CD14-positive monocyte (primary cell): ENCODE measurements around the gene ZNF630. TPM values are rescaled to one million over a fixed set of nuclear protein-coding genes. Genes with fewer than 3 reads are reported as not detected.
"Not testable (repeated sequence)": the region's sequence is repeated elsewhere in the genome, so short reads cannot be mapped to it uniquely, and the experiment has no call there.

Experiments used
- DNase-seq, 3 donors: peaks; one replicate each; pipeline ENCODE4 v3.0.0-alpha.2; 2011 to 2022
- H2AFZ ChIP-seq: 2 replicates; pipeline ENCODE4 v1.6.0; 2012; ENCODE audit warnings: mild to moderate bottlenecking, low read depth, low read length, inconsistent platforms; ENCODE audit not compliant: insufficient read depth, poor library complexity, severe bottlenecking
- H3K27ac ChIP-seq, 2 donors: 1 replicate in 1 of 2; 2 replicates in 1 of 2; pipeline ENCODE4 v1.5.1; 2012 to 2013; ENCODE audit warnings: low read length in 2 of 2, control low read depth in 1 of 2, inconsistent platforms in 1 of 2, low read depth in 1 of 2, mild to moderate bottlenecking in 1 of 2
- H3K27me3 ChIP-seq, 2 donors: one replicate each; pipeline versions ENCODE4 v1.6.0 to v1.6.1; 2011 to 2013; ENCODE audit warnings: low read length in 2 of 2; ENCODE audit not compliant: control insufficient read depth in 2 of 2, insufficient read depth in 2 of 2
- H3K36me3 ChIP-seq, 2 donors: replicated peaks in 1 of 2; 1 replicate in 1 of 2; 2 replicates in 1 of 2; pipeline versions ENCODE4 v1.5.1 to v1.6.1; 2012 to 2013; ENCODE audit warnings: low read length in 2 of 2, control low read depth in 1 of 2, inconsistent platforms in 1 of 2, mild to moderate bottlenecking in 1 of 2; ENCODE audit not compliant: insufficient read depth in 2 of 2, control insufficient read depth in 1 of 2
- H3K4me1 ChIP-seq, 2 donors: 1 replicate in 1 of 2; 2 replicates in 1 of 2; pipeline versions ENCODE4 v1.5.1 to v1.6.1; 2012 to 2013; ENCODE audit warnings: low read length in 2 of 2, control low read depth in 1 of 2, inconsistent platforms in 1 of 2, mild to moderate bottlenecking in 1 of 2, moderate library complexity in 1 of 2; ENCODE audit not compliant: insufficient read depth in 2 of 2, control insufficient read depth in 1 of 2
- H3K4me2 ChIP-seq: replicated peaks from 2 replicates; pipeline ENCODE3; 2012; ENCODE audit warnings: low read length, moderate library complexity, mild to moderate bottlenecking; ENCODE audit not compliant: poor library complexity, severe bottlenecking; ENCODE audit errors: extremely low read depth
- H3K4me3 ChIP-seq, 3 experiments: fragments of 200-600 bp in 1 of 3; sonication (generic) in 1 of 3; replicated peaks in 1 of 3; 1 replicate in 2 of 3; 2 replicates in 1 of 3; pipeline ENCODE4 v1.5.1; 2011 to 2013; ENCODE audit warnings: low read length in 3 of 3, mild to moderate bottlenecking in 3 of 3, control low read depth in 2 of 3, low read depth in 2 of 3, inconsistent platforms in 1 of 3, moderate library complexity in 1 of 3
- H3K79me2 ChIP-seq: 2 replicates; pipeline ENCODE4 v1.6.0; 2012; ENCODE audit warnings: mild to moderate bottlenecking, control low read depth, inconsistent platforms, low read length, moderate library complexity; ENCODE audit not compliant: insufficient read depth
- H3K9ac ChIP-seq: 2 replicates; pipeline ENCODE4 v1.6.0; 2017; ENCODE audit warnings: low read length, mild to moderate bottlenecking; ENCODE audit not compliant: insufficient read depth, poor library complexity, severe bottlenecking
- H3K9me3 ChIP-seq, 2 donors: replicated peaks in 1 of 2; 1 replicate in 1 of 2; 2 replicates in 1 of 2; pipeline versions ENCODE4 v1.5.1 to v1.6.1; 2012 to 2013; ENCODE audit warnings: low read length in 2 of 2, control low read depth in 1 of 2; ENCODE audit not compliant: control insufficient read depth in 1 of 2, insufficient read depth in 1 of 2
- H4K20me1 ChIP-seq: 2 replicates; pipeline ENCODE4 v1.6.0; 2012; ENCODE audit warnings: mild to moderate bottlenecking, low read length, control low read depth, moderate library complexity; ENCODE audit not compliant: insufficient read depth
- H3K27ac Mint-ChIP-seq, 7 donors: one replicate each; pipeline ENCODE4 v1.8.0; 2020; ENCODE audit warnings: mild to moderate bottlenecking in 7 of 7, mixed read lengths in 7 of 7, moderate library complexity in 6 of 7, inconsistent platforms in 2 of 7
- H3K27me3 Mint-ChIP-seq, 3 donors: one replicate each; pipeline ENCODE4 v1.8.0; 2021 to 2022; ENCODE audit warnings: low read depth in 3 of 3, mild to moderate bottlenecking in 3 of 3, mixed read lengths in 3 of 3, moderate library complexity in 3 of 3, inconsistent platforms in 1 of 3
- H3K36me3 Mint-ChIP-seq, 2 donors: one replicate each; pipeline ENCODE4 v1.8.0; 2020; ENCODE audit warnings: mixed read lengths in 2 of 2, inconsistent platforms in 1 of 2, mild to moderate bottlenecking in 1 of 2
- H3K4me1 Mint-ChIP-seq: one replicate; pipeline ENCODE4 v1.8.0; 2020; ENCODE audit warnings: mild to moderate bottlenecking, mixed read lengths
- H3K4me3 Mint-ChIP-seq, 2 donors: one replicate each; pipeline ENCODE4 v1.8.0; 2020; ENCODE audit warnings: mild to moderate bottlenecking in 2 of 2, mixed read lengths in 2 of 2, moderate library complexity in 1 of 2
- H3K9me3 Mint-ChIP-seq, 7 donors: one replicate each; pipeline ENCODE4 v1.8.0; 2020 to 2022; ENCODE audit warnings: mixed read lengths in 7 of 7, mild to moderate bottlenecking in 6 of 7, moderate library complexity in 6 of 7, inconsistent platforms in 2 of 7
- WGBS: methylation state at CpG from one replicate; pipeline ENCODE4 v1.1.5; 2013; ENCODE audit warnings: missing lambda C conversion rate; ENCODE audit not compliant: insufficient coverage; 5-methylcytosine and 5-hydroxymethylcytosine counted together
- intact Hi-C, 2 donors: fragments of 100-400 bp; cut with micrococcal nuclease; formaldehyde crosslinking; loops; one replicate each; pipeline versions ENCODE4 v1.15.0 to v1.15.1; 2023
- polyA plus RNA-seq, 3 donors: library from polyadenylated mRNA; depleted of rRNA in 1 of 3; unstranded in 2 of 3; stranded (reverse) in 1 of 3; fragments of 300-500 nt in 2 of 3; fragments of >200 nt in 1 of 3; fragmentation: Illumina TruSeq in 2 of 3; gene quantifications; 1 replicate in 2 of 3; 2 replicates in 1 of 3; pipeline ENCODE4 v1.2.3, GENCODE V29; 2012 to 2021

Gene ZNF630
- polyA plus RNA-seq, 3 donors: 0.56 to 1.7 (median 0.87) TPM

DNA sequence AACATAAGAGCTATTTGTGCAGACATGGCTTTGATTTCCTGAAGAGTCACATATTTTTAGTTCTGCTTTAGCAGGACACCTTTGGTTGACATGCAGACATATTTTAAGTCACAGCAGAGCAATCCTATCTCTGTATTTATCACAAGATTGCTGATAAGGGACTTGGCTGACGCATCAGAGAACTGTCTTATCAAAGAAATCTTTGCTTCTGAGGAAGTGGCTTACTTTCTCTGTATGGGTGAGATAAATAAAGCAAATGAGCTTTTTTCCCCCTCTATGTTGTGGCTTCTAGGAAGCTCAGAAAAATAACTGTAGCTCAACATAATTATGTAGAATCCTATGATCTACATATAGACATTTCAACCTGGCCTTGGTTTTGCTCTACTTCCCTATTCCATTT is 51.5 kb downstream of the ZNF630 start:
- not testable (repeated sequence) for H3K27me3 Mint-ChIP-seq, DNase-seq
- WGBS: no CpG with 5 or more reads among the region's 1 CpG

DNA sequence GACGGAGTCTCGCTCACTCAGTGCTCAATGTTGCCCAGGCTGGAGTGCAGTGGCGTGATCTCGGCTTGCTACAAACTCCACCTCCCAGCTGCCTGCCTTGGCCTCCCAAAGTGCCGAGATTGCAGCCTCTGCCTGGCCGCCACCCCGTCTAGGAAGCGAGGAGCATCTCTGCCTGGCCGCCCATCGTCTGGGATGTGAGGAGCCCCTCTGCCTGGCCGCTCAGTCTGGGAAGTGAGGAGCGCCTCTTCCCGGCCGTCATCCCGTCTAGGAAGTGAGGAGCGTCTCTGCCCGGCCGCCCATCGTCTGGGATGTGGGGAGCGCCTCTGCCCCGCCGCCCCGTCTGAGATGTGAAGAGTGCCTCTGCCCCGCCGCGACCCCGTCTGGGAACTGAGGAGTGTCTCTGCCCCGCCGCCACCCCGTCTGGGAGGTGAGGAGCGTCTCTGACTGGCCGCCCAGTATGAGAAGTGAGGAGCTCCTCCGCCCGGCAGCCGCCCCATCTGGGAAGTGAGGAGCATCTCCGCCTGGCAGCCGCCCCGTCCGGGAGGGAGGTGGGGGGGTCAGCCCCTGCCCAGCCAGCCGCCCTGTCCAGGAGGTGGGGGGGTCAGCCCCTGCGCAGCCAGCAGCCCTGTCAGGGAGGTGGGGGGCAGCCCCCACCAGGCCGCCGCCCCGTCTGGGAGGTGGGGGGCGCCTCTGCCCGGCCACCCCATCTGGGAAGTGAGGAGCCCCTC is 54.7 kb downstream of the ZNF630 start:
- no CpG with 5 or more reads among the region's 46 CpGs for WGBS

More for the DNA sequence above, 51.5 kb downstream of the ZNF630 start:
- intact Hi-C loops: loop anchor here (5.0 kb wide), 2 partner anchors 183 to 458 kb away; partner anchors contain the start of genes ARAF (in 1 of the 2) and ZNF81 (in 1 of the 2)
- not testable (repeated sequence) for H3K27ac Mint-ChIP-seq, H3K4me1 Mint-ChIP-seq, H4K20me1 ChIP-seq, H3K9me3 Mint-ChIP-seq, H3K4me3 Mint-ChIP-seq, H3K79me2 ChIP-seq, H3K36me3 Mint-ChIP-seq, H3K27me3 ChIP-seq, H3K36me3 ChIP-seq, H3K4me2 ChIP-seq, H2AFZ ChIP-seq, H3K4me3 ChIP-seq, H3K27ac ChIP-seq, H3K9ac ChIP-seq, H3K9me3 ChIP-seq
- H3K4me1 ChIP-seq: peaks cover 12 to 13% of the 10 kb centered on the region in 2 donors

DNA sequence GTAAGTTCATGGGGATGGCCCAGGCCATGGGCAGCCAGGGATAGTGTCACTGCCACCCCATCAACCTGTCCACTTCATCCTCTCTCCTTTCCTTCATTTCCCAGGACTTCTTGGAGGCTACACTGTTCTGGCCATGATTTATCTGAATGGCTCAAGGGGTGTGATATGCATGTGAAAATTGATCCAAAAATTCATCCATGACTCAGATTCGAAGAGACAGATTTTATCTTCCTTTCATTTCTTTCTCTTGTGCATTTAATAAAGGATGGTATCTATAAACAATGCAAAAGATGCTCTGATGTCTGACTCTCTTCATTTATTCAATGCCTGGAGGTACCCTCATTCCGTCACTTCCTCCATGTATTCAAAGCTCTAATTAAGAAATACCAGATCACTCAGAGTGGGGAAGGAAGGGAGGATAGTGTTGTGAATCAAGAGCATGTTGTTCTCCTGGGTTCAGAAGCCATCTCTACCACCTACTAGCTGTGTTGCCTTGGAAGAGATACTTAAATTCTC is 61.9 kb downstream of the ZNF630 start:
- H3K36me3 Mint-ChIP-seq, H3K4me3 ChIP-seq, H3K27ac ChIP-seq, intact Hi-C loops, H3K27me3 Mint-ChIP-seq, H4K20me1 ChIP-seq, H3K4me1 Mint-ChIP-seq, H3K9ac ChIP-seq, H3K4me2 ChIP-seq, H3K9me3 ChIP-seq, H3K36me3 ChIP-seq, H3K27me3 ChIP-seq, H3K9me3 Mint-ChIP-seq, H3K4me3 Mint-ChIP-seq, H2AFZ ChIP-seq, H3K79me2 ChIP-seq, DNase-seq, H3K4me1 ChIP-seq, H3K27ac Mint-ChIP-seq: not testable (repeated sequence)
- no CpG with 5 or more reads among the region's 2 CpGs for WGBS

More for the DNA sequence above, 54.7 kb downstream of the ZNF630 start:
- H4K20me1 ChIP-seq, H2AFZ ChIP-seq, intact Hi-C loops, DNase-seq, H3K4me3 Mint-ChIP-seq, H3K9me3 ChIP-seq, H3K36me3 ChIP-seq, H3K9me3 Mint-ChIP-seq, H3K27ac ChIP-seq, H3K9ac ChIP-seq, H3K4me1 Mint-ChIP-seq, H3K4me1 ChIP-seq, H3K27me3 ChIP-seq, H3K79me2 ChIP-seq, H3K36me3 Mint-ChIP-seq, H3K4me2 ChIP-seq, H3K4me3 ChIP-seq, H3K27me3 Mint-ChIP-seq, H3K27ac Mint-ChIP-seq: not testable (repeated sequence)

Other genes starting within 250 kb of the ZNF630 start
- gene ZNF81, start 234.7 kb downstream of the ZNF630 start, polyA plus RNA-seq: 1 to 10 TPM; 1.7 to 3.4 (median 2.4) TPM
- gene ZNF182, start 67.7 kb downstream of the ZNF630 start, polyA plus RNA-seq: 1 to 10 TPM in 1 of 3 donors, under 1 TPM in 2; 0.24 to 2.7 (median 0.99) TPM
- gene SPACA5, start 64.7 kb downstream of the ZNF630 start, polyA plus RNA-seq: not detected
- not detected for gene SPACA5B, start 59.0 kb upstream of the ZNF630 start, polyA plus RNA-seq
- gene SSX5, start 125.2 kb upstream of the ZNF630 start, polyA plus RNA-seq: not detected
- not detected for gene SSX1, start 183.8 kb upstream of the ZNF630 start, polyA plus RNA-seq